Mesenchymal stem cell (in vitro differentiated cells and primary cell): ENCODE data around the gene NIF3L1.

Experiments used
- DNase-seq: peaks from one replicate; pipeline ENCODE4 v3.0.0-alpha.2; 2013
- H2AFZ ChIP-seq: one replicate; pipeline ENCODE4 v1.6.1; 2013; ENCODE audit warnings: low read depth, mild to moderate bottlenecking, control low read depth, inconsistent platforms, low read length, moderate library complexity
- H2AK5ac ChIP-seq: 2 replicates; pipeline ENCODE4 v1.6.1; 2013; ENCODE audit warnings: low read length, moderate library complexity, mild to moderate bottlenecking, inconsistent platforms; ENCODE audit not compliant: severe bottlenecking
- H2BK120ac ChIP-seq: one replicate; pipeline ENCODE4 v1.6.1; 2013; ENCODE audit warnings: low read depth, mild to moderate bottlenecking, inconsistent platforms, low read length, moderate library complexity
- H2BK12ac ChIP-seq, 2 experiments: one replicate each; pipeline ENCODE4 v1.6.1; 2013; ENCODE audit warnings: inconsistent platforms in 2 of 2, low read length in 2 of 2, mild to moderate bottlenecking in 2 of 2, moderate library complexity in 2 of 2, control low read depth in 1 of 2
- H2BK15ac ChIP-seq: one replicate; pipeline ENCODE4 v1.6.1; 2013; ENCODE audit warnings: mild to moderate bottlenecking, low read depth, inconsistent platforms; ENCODE audit not compliant: poor library complexity, severe bottlenecking
- H2BK5ac ChIP-seq: 2 replicates; pipeline ENCODE4 v1.6.1; 2013; ENCODE audit warnings: low read depth, mild to moderate bottlenecking, low read length, control low read depth, inconsistent platforms; ENCODE audit not compliant: poor library complexity, severe bottlenecking
- H3K14ac ChIP-seq, 2 experiments: one replicate each; pipeline ENCODE4 v1.6.1; 2013; ENCODE audit warnings: inconsistent platforms in 2 of 2, low read length in 2 of 2, control low read depth in 1 of 2, mild to moderate bottlenecking in 1 of 2, moderate library complexity in 1 of 2
- H3K18ac ChIP-seq, 2 experiments: one replicate each; pipeline ENCODE4 v1.6.1; 2013; ENCODE audit warnings: inconsistent platforms in 2 of 2, low read length in 2 of 2, control low read depth in 1 of 2, low read depth in 1 of 2, mild to moderate bottlenecking in 1 of 2
- H3K23ac ChIP-seq, 2 experiments: one replicate each; pipeline ENCODE4 v1.6.1; 2013; ENCODE audit warnings: inconsistent platforms in 2 of 2, low read length in 2 of 2, mild to moderate bottlenecking in 2 of 2, moderate library complexity in 2 of 2, control low read depth in 1 of 2
- H3K27ac ChIP-seq: 2 replicates; pipeline ENCODE4 v1.5.1; 2013; ENCODE audit warnings: mild to moderate bottlenecking, moderate library complexity, low read length, control low read depth, inconsistent platforms; ENCODE audit not compliant: poor library complexity, severe bottlenecking
- H3K27me3 ChIP-seq, 2 experiments: 2 replicates each; pipeline versions ENCODE4 v1.6.1 to v1.7.0; 2013; ENCODE audit warnings: low read length in 2 of 2, mild to moderate bottlenecking in 2 of 2, moderate library complexity in 2 of 2, control low read depth in 1 of 2, inconsistent platforms in 1 of 2; ENCODE audit not compliant: control insufficient read depth in 1 of 2, insufficient read depth in 1 of 2
- H3K36me3 ChIP-seq, 2 experiments: 2 replicates each; pipeline versions ENCODE4 v1.6.1 to v1.7.0; 2013; ENCODE audit warnings: low read length in 2 of 2, control low read depth in 1 of 2, inconsistent platforms in 1 of 2, low read depth in 1 of 2, mild to moderate bottlenecking in 1 of 2; ENCODE audit not compliant: insufficient read depth in 2 of 2, control insufficient read depth in 1 of 2
- H3K4ac ChIP-seq, 2 experiments: one replicate each; pipeline ENCODE4 v1.6.1; 2013; ENCODE audit warnings: inconsistent platforms in 2 of 2, low read length in 2 of 2, mild to moderate bottlenecking in 2 of 2, moderate library complexity in 2 of 2, control low read depth in 1 of 2, low read depth in 1 of 2
- H3K4me1 ChIP-seq: 2 replicates; pipeline ENCODE4 v1.6.1; 2013; ENCODE audit warnings: low read depth, low read length, control low read depth; ENCODE audit not compliant: control insufficient read depth, insufficient read depth
- H3K4me2 ChIP-seq: 2 replicates; pipeline ENCODE4 v1.6.1; 2013; ENCODE audit warnings: low read length, mild to moderate bottlenecking, inconsistent platforms; ENCODE audit not compliant: poor library complexity, severe bottlenecking
- H3K4me3 ChIP-seq, 2 experiments: 2 replicates each; pipeline versions ENCODE4 v1.5.1 to v1.7.0; 2013; ENCODE audit warnings: low read length in 2 of 2, mild to moderate bottlenecking in 2 of 2, control low read depth in 1 of 2, low read depth in 1 of 2; ENCODE audit not compliant: insufficient read depth in 1 of 2
- H3K79me1 ChIP-seq: replicated peaks from 2 replicates; pipeline ENCODE4 v1.6.1; 2013; ENCODE audit warnings: mild to moderate bottlenecking, control low read depth, low read length, inconsistent platforms; ENCODE audit not compliant: poor library complexity, severe bottlenecking
- H3K9ac ChIP-seq: 2 replicates; pipeline ENCODE4 v1.7.0; 2013; ENCODE audit warnings: mild to moderate bottlenecking, low read length, moderate library complexity
- H3K9me3 ChIP-seq: 2 replicates; pipeline ENCODE4 v1.7.0; 2013; ENCODE audit warnings: mild to moderate bottlenecking, low read length; ENCODE audit not compliant: control insufficient read depth
- H4K8ac ChIP-seq: one replicate; pipeline ENCODE4 v1.6.1; 2013; ENCODE audit warnings: inconsistent platforms, mild to moderate bottlenecking, low read length, moderate library complexity
- H4K91ac ChIP-seq: one replicate; pipeline ENCODE4 v1.6.1; 2013; ENCODE audit warnings: mild to moderate bottlenecking, low read length, inconsistent platforms
- WGBS: methylation state at CpG from one replicate; pipeline ENCODE4 v1.1.7; 2013; ENCODE audit warnings: mixed read lengths; 5-methylcytosine and 5-hydroxymethylcytosine counted together

NIF3L1 gene

GRCh38 chr2:200860092-200860795, 28.9 kb upstream of the NIF3L1 start:
- WGBS: 97% methylated on average over 10 of the region's 12 CpGs
- Histone ChIP-seq H2AK5ac (no peak overlapping the region), H4K91ac (no peak overlapping the region), H3K79me1 (peaks cover 3% of the 10 kb centered on the region), H2BK15ac (no peak overlapping the region), H3K18ac (no peak overlapping the region), H2BK120ac (no peak overlapping the region), H3K36me3 (peaks cover 25 to 64% of the 10 kb centered on the region in 2 experiments), H3K4ac (no peak overlapping the region), H3K27me3 (no peaks in the 10 kb centered on the region), H2BK5ac (no peak overlapping the region), H3K14ac (no peak overlapping the region), H3K23ac (no peak overlapping the region), H2AFZ (no peak overlapping the region), H3K4me2 (no peak overlapping the region), H3K9ac (peak overlapping the region; percentile 100), H2BK12ac (no peak overlapping the region), H4K8ac (no peak overlapping the region), H3K27ac (no peak overlapping the region), H3K4me3 (peak overlapping the region in 1 of 2 experiments; percentile 100), H3K4me1 (peaks cover 5% of the 10 kb centered on the region), H3K9me3 (no peaks in the 10 kb centered on the region)
- no peak for DNase-seq

GRCh38 chr2:200861617-200862155, 27.5 kb upstream of the NIF3L1 start:
- H3K23ac ChIP-seq: no peak overlapping the region
- no peak overlapping the region for H3K4ac ChIP-seq
- peaks cover 15 to 50% of the 10 kb centered on the region in 2 experiments for H3K36me3 ChIP-seq
- H3K4me3 ChIP-seq: peak overlapping the region in 1 of 2 experiments; percentile 100
- no peak overlapping the region for H3K27ac ChIP-seq
- 55% methylated on average over 4 of the region's 4 CpGs for WGBS
- no peak overlapping the region for H2BK5ac ChIP-seq
- no peak overlapping the region for H3K14ac ChIP-seq
- no peak overlapping the region for H2BK12ac ChIP-seq
- peaks cover 5% of the 10 kb centered on the region for H3K4me1 ChIP-seq
- H3K9ac ChIP-seq: peak overlapping the region; percentile 100
- no peak overlapping the region for H2BK15ac ChIP-seq
- H3K18ac ChIP-seq: no peak overlapping the region
- no peaks in the 10 kb centered on the region for H3K9me3 ChIP-seq
- no peak overlapping the region for H4K91ac ChIP-seq
- H2AK5ac ChIP-seq: no peak overlapping the region
- DNase-seq: no peak
- H3K27me3 ChIP-seq: no peaks in the 10 kb centered on the region
- H2AFZ ChIP-seq: no peak overlapping the region
- no peak overlapping the region for H4K8ac ChIP-seq
- no peak overlapping the region for H2BK120ac ChIP-seq
- peaks cover 2% of the 10 kb centered on the region for H3K79me1 ChIP-seq
- peak overlapping the region; percentile 78 for H3K4me2 ChIP-seq

- Histone ChIP-seq H3K27me3 (no peaks in the 10 kb centered on the region), H3K36me3 (peaks cover 11 to 41% of the 10 kb centered on the region in 2 experiments), H4K8ac (no peak overlapping the region), H2BK5ac (no peak overlapping the region), H3K79me1 (no peaks in the 10 kb centered on the region), H3K9ac (peak overlapping the region; percentile 100), H3K23ac (no peak overlapping the region), H2BK15ac (no peak overlapping the region), H3K18ac (no peak overlapping the region), H3K4me3 (peak overlapping the region; percentile 99 to 100), H3K14ac (no peak overlapping the region), H2BK120ac (no peak overlapping the region), H3K27ac (no peak overlapping the region), H2AFZ (no peak overlapping the region), H2AK5ac (no peak overlapping the region), H4K91ac (no peak overlapping the region), H3K4ac (no peak overlapping the region), H3K4me1 (peaks cover 5% of the 10 kb centered on the region), H2BK12ac (no peak overlapping the region), H3K9me3 (no peaks in the 10 kb centered on the region), H3K4me2 (peak overlapping the region; percentile 65)
- DNase-seq: peak; percentile 93
- WGBS: under 1% methylated on average over 13 of the region's 13 CpGs
Measured at GRCh38 chr2:200862532-200863000, 26.6 kb upstream of the NIF3L1 start.

GRCh38 chr2:200863782-200864175, 25.4 kb upstream of the NIF3L1 start:
- no peak for DNase-seq
- peak overlapping the region; percentile 66 for H2AK5ac ChIP-seq
- peak overlapping the region; percentile 54 for H4K91ac ChIP-seq
- peak overlapping the region; percentile 52 for H4K8ac ChIP-seq
- peaks cover 5% of the 10 kb centered on the region for H3K4me1 ChIP-seq
- WGBS: under 1% methylated on average over 19 of the region's 19 CpGs
- peak overlapping the region; percentile 99 to 100 for H3K4me3 ChIP-seq
- H3K14ac ChIP-seq: peak overlapping the region in 1 of 2 experiments; percentile 68
- H3K18ac ChIP-seq: peak overlapping the region; percentile 81 to 100
- H2BK12ac ChIP-seq: no peak overlapping the region
- H3K4ac ChIP-seq: peak overlapping the region; percentile 70 to 100
- peak overlapping the region; percentile 92 for H3K27ac ChIP-seq
- no peaks in the 10 kb centered on the region for H3K27me3 ChIP-seq
- no peaks in the 10 kb centered on the region for H3K79me1 ChIP-seq
- H3K4me2 ChIP-seq: peak overlapping the region; percentile 65
- no peak overlapping the region for H2AFZ ChIP-seq
- no peak overlapping the region for H2BK15ac ChIP-seq
- peak overlapping the region in 1 of 2 experiments; percentile 100 for H3K23ac ChIP-seq
- no peaks in the 10 kb centered on the region for H3K9me3 ChIP-seq
- H2BK5ac ChIP-seq: peak overlapping the region; percentile 39
- H3K9ac ChIP-seq: peak overlapping the region; percentile 100
- H2BK120ac ChIP-seq: no peak overlapping the region
- peaks cover 5 to 29% of the 10 kb centered on the region in 2 experiments for H3K36me3 ChIP-seq
